RWPE2 (cell line): Measurements from ENCODE around the gene AARS2.

ENCODE experiments used
- ATAC-seq: fragments of 200-7000 bp; cut with Tn5 transposase; 3 replicates; pipeline ENCODE4 v1.9.1; 2021; ENCODE audit warnings: low read depth
- DNase-seq: peaks from one replicate; pipeline ENCODE4 v3.0.0-alpha.2; 2020; ENCODE audit warnings: low spot score
- H3K27ac ChIP-seq: fragments of 450-650 bp; 2 replicates; pipeline ENCODE4 v1.5.1; 2017; ENCODE audit warnings: mild to moderate bottlenecking; ENCODE audit not compliant: poor library complexity, severe bottlenecking
- H3K27me3 ChIP-seq: fragments of 250-450 bp; sonication (Bioruptor Pico); 2 replicates; pipeline ENCODE4 v1.5.1; 2021; ENCODE audit warnings: mild to moderate bottlenecking, moderate library complexity; ENCODE audit not compliant: insufficient read depth, poor library complexity, severe bottlenecking
- H3K36me3 ChIP-seq: fragments of 250-450 bp; sonication (Bioruptor Pico); 2 replicates; pipeline ENCODE4 v1.5.1; 2020; ENCODE audit warnings: low read depth, mild to moderate bottlenecking, moderate library complexity
- H3K4me1 ChIP-seq: fragments of 250-450 bp; sonication (Bioruptor Pico); 2 replicates; pipeline ENCODE4 v1.5.1; 2021; ENCODE audit warnings: mild to moderate bottlenecking, moderate library complexity; ENCODE audit not compliant: insufficient read depth, poor library complexity, severe bottlenecking
- H3K4me3 ChIP-seq: fragments of 250-450 bp; sonication (Bioruptor Pico); 2 replicates; pipeline ENCODE4 v1.5.1; 2021; ENCODE audit warnings: mild to moderate bottlenecking, moderate library complexity; ENCODE audit not compliant: severe bottlenecking
- H3K9me3 ChIP-seq: fragments of 250-450 bp; sonication (Bioruptor Pico); 2 replicates; pipeline ENCODE4 v1.5.1; 2021; ENCODE audit warnings: mild to moderate bottlenecking, moderate library complexity; ENCODE audit not compliant: severe bottlenecking
- CTCF ChIP-seq: fragments of 450-650 bp; IDR thresholded peaks from one replicate; pipeline ENCODE4 v1.5.1; 2017; ENCODE audit warnings: mild to moderate bottlenecking, moderate library complexity; ENCODE audit not compliant: poor library complexity, severe bottlenecking

AARS2 gene

DNA sequence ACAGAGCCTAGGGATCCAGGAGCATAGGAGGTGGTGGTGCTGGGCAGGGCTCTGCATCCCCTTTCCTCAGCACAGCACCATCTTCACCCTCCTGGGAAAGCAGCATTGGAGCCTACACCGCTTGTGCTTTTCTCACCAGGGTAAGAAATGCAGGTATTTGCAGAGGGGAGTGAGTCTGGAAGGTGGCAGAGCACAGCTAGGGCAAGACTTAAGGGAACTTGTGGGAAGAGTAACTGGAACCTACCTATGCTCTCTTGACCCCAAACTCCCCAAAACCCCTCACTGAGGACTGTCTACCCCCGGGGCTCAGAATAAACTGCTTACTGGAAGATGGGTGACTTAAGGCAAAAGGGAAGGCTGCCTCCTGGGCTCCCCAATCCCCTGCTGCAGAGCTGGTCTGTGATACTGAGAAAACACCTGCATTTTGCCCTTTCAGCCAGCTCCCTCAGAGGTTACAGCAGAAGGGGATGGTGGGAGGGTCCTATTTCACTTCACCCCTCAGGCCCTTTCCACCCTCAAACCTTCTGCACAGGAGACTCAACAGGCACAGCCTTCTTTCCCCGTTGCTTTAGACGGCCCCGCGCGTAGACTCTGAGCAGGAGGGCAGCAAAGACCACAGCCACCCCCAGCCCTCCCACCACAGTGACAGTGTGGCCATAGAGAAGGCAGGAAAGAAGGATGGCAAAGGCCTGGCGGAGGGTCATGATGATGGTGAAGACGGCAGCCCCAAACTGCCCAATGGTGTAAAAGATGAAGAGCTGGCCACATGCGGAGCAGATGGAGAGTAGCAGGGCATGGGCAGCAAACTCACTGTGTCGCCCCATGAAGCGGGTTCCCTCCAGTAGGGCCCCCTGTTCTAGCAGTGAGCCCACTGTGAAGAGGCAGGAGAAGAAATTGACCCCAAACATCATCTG, 58.7 kb downstream of the AARS2 start:
- no peak overlapping the region for H3K4me3 ChIP-seq
- no peaks in the 10 kb centered on the region for H3K27me3 ChIP-seq
- no peak for TF ChIP-seq CTCF
- H3K4me1 ChIP-seq = peaks cover 7% of the 10 kb centered on the region
- peaks cover 67% of the 10 kb centered on the region for H3K36me3 ChIP-seq
- DNase-seq (no peak), ATAC-seq (peak; percentile 5)
- no peaks in the 10 kb centered on the region for H3K9me3 ChIP-seq
- peak overlapping the region; percentile 81 for H3K27ac ChIP-seq

GRCh38 chr6:44253307-44254101, 59.6 kb downstream of the AARS2 start:
- H3K4me1 ChIP-seq = peaks cover 14% of the 10 kb centered on the region
- ATAC-seq (no peak; the same call in 2 of the 3 replicates), DNase-seq (no peak)
- H3K27me3 ChIP-seq = no peaks in the 10 kb centered on the region
- no peaks in the 10 kb centered on the region for H3K9me3 ChIP-seq
- peaks cover 76% of the 10 kb centered on the region for H3K36me3 ChIP-seq
- peak; percentile 71 for TF ChIP-seq CTCF
- H3K27ac ChIP-seq = no peak overlapping the region
- H3K4me3 ChIP-seq = no peak overlapping the region

DNA sequence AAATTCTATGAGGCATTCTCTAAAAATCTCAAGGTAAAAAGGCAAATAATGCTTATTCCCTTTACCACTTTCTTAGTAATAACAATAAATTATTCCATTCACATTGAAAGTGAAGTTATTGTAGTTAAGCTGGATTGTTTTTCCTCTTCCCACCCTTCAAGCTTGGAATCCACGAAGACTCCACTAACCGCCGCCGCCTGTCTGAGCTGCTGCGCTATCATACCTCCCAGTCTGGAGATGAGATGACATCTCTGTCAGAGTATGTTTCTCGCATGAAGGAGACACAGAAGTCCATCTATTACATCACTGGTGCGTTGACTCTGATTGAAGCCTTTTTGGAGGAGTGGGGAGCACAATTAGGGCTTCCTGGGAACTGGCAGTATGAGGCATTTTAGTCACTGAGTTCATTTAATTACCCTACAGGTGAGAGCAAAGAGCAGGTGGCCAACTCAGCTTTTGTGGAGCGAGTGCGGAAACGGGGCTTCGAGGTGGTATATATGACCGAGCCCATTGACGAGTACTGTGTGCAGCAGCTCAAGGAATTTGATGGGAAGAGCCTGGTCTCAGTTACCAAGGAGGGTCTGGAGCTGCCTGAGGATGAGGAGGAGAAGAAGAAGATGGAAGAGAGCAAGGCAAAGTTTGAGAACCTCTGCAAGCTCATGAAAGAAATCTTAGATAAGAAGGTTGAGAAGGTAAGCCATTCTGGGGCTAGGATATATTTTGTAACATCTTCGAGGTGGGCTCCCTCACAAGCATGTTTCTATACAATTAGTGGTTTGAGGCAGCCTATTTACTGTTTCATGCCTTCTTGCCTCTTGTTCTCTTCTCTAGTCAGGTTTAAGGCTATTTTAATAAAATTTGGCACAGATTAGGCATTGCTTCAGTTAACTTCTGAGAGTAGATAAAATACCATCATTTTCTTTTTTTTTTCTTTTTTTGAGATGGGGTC, 61.3 kb downstream of the AARS2 start:
- peaks cover 16% of the 10 kb centered on the region for H3K4me1 ChIP-seq
- no peaks in the 10 kb centered on the region for H3K27me3 ChIP-seq
- ATAC-seq (no peak), DNase-seq (no peak)
- no peak overlapping the region for H3K4me3 ChIP-seq
- no peaks in the 10 kb centered on the region for H3K9me3 ChIP-seq
- peaks cover 91% of the 10 kb centered on the region for H3K36me3 ChIP-seq
- H3K27ac ChIP-seq = peak overlapping the region; percentile 2
- no peak for TF ChIP-seq CTCF

DNA sequence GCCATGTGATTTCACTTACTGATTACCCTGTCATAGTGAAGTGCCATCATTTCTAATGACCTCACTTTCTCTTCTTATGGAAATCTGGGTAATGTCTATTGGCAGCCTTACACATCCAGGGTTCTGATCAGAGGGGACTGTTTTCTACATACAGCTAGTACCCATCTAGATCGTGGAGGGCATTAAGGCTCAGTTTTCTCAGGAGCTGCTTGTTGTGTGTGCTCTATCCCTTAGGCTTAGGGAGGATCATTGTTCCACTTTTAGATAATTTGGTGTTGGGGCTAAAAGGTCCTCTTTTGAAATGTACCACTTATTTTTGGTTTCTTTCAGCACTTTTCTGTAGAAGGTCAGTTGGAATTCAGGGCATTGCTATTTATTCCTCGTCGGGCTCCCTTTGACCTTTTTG, 62.4 kb downstream of the AARS2 start:
- no peak for TF ChIP-seq CTCF
- Histone ChIP-seq H3K27ac (peak overlapping the region; percentile 2), H3K4me3 (no peak overlapping the region), H3K4me1 (peaks cover 10% of the 10 kb centered on the region), H3K36me3 (peaks cover 87% of the 10 kb centered on the region), H3K27me3 (no peaks in the 10 kb centered on the region), H3K9me3 (no peaks in the 10 kb centered on the region)
- DNase-seq (no peak), ATAC-seq (no peak)
